Stimulated activated CD4-positive, alpha-beta T cell treated with anti-CD3 and anti-CD28 coated beads, Interleukin-12 subunit alpha, Interleukin-12 subunit beta, amount 100 ng/mL, for 24 hours (primary cell): ENCODE measurements around the gene VCX3B.
"Not testable (repeated sequence)": the region's sequence is repeated elsewhere in the genome, so short reads cannot be mapped to it uniquely, and the experiment has no call there.

Source experiments
- DNase-seq, 2 experiments: peaks; one replicate each; pipeline ENCODE4 v3.0.0-alpha.2; 2020; ENCODE audit warnings: low read depth in 2 of 2

VCX3B gene

DNA sequence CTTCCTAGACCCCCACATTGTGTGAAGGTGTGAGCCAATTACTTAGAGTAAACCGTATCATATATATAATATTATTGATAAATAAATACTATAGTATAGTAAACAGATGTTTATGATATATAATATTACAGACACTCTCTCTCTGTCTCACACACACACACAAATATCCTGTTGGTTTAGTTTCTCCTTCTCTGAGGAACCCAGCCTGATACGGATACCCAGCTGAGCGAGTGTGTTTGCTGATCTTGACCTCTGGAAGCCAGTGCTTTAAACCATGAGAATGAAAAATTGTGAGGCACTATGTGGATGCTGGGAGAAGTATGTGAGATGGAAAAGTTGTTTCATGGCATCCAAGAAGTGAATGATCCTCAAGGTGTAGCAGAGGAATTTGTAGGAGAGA, at the start of gene VCX3B:
Gene VCX3B (plus strand): TSS at position 301 of the 400 bp plus-strand sequence. CDS start 621 bp downstream, outside the sequence.
- not testable (repeated sequence) for DNase-seq

DNA sequence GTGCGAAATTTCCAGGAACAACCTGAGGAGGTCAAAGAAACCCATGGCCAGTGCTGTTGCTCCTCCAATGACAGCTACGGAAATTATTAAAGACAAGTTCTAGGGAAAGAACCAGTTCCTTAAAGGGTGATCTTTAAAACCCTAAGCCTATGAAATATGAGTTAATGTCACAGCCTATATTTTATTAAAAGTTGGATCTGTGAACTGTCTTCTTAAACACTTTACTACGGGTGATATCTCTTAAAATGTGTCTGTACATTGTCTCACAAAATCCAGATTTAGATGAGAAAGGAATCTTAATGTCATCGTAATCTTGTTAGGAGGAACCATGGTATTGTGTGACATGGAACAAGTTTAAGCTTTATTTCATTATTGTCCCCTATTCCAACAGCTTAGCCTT, 46.3 kb upstream of the VCX3B start:
- no peak for DNase-seq

DNA sequence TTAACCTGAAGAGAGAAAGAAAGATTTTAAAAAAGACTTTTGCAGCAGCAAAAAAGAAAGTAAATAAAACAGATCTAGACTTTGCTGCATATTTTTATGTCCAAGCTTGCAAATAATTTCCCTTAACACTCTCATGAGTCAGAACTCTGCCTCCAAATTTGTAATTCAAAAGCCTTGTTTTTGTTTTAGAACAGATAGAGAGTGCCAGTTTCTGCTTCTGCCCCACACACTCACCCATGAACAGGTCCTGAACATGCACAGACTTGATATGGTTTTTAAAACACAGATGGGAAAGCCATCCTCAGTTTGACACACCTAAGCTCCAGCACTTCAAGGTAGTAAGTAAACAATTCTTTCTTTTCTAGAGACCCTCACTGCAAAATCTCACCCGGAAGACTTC, 39.7 kb upstream of the VCX3B start:
- DNase-seq = no peak

DNA sequence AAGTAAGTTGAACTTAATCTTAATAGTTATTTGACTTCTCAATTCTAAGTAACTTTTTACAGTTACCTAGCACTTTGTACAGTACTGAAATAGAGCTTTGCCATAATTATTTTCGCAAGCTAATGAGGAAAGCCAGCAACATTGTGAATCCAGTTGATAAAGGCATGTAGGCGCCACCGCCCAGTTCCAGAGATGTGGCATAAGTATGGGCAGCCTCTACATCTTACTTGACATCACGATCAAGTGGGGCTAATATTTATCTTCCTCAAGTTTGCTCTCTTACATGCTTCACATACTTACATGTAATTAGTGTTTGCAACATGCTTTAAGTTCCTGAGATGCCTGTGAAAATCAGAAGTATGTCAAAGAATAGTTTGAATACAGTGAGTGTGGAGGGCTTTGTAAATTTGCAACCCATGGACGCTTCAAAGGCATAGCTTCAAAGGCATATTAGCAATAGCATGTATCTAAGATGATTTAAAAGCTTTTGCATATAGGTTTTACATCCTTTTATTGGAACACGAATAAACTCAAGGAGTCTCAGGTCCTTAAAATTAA, 34.9 kb upstream of the VCX3B start:
- DNase-seq = no peak

DNA sequence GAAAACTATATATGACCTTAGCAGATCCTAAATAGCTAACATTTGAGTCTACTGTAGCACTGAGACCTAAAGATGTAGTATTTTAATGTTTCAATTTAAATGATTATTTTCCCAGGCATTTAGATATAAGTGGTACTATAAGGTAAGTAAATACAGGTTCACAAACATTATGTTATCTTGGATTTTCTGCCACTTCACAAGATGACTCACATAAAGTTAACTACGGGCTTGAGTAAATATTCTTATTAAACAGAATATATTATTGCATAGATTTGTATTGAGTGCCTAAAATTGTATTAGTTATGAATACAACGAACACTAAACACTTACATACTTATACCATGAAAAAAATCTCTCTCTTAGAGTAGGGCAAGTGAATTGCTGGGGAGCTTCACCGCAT, 34.2 kb upstream of the VCX3B start:
- DNase-seq = no peak

DNA sequence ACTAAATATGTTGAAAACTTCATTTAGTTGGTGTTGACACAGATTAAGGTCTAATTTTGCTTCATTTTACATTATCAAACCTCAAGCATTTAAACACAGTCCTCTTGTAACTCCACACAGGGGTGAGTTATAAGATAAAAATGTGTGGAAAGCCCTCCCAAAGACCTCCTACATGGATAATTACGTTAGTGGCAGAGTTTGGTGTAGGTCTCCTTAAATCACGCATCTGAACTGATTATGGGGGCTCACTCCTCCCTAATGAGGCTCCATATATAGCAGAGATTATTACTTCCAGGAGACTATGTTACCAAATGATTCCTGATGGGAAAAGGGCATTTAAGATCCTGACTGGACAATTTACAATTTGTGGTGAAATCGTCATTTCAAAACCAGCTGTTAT, 32.2 kb upstream of the VCX3B start:
- DNase-seq = no peak

DNA sequence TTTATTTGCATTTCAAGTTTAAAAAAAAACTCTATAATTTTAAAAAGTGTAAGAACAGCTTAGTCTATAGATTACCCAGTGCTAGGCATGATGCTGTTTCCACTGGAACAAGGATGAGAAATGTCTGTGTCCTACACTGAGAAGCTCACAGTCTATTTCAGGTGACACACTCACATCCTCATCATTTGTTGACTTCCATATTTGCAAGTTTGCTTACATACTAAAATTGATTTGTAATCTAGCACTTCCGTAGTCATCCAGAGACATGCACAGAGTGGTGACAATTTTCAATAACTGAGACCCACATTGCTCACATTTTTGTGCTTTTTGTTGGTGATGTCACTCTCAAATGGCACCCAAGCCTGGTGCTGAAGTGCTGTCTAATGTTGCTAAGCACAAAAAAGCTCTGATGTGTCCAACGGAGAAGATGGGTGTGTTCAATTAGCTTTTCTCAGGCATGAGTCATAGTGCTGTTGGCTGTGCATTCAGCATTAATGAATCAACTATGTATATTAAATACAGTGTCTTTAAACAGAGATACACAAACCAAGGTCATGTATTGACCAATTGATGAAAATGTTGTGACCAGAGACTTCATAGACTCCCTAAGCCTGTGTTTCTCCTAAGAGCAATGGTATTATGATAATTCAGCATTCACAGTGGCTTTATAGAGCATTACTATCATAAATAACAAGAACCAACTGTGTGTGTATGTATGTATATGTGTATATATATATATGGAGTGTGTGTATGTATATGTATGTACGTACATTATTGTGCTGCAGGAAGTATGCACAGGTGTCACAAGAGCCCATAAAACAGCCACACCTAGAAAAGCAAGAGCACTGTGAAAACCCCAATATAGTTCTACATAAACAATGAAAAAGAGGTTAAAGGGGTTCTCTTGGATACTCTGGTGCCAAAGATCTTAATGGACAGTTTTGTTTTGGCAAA, 31.2 kb upstream of the VCX3B start:
- no peak for DNase-seq

DNA sequence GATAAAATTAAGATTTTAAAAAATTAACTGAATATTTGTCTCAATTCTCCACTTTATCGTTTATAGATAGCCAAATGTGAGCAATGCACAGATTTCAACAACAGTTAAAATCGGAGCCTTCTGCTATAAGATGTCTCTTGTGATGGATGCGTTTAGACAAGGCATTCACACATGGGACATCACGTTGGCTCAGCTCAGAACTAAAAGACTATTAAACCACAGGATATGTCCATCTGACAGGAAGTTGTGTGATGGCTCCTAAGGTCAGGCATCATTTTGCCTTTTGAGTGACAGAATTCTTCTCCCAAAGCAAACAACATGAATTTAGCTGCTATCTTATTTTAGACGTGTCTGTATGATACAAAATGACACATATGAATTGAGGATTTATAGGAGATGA, 17.3 kb upstream of the VCX3B start:
- no peak for DNase-seq

DNA sequence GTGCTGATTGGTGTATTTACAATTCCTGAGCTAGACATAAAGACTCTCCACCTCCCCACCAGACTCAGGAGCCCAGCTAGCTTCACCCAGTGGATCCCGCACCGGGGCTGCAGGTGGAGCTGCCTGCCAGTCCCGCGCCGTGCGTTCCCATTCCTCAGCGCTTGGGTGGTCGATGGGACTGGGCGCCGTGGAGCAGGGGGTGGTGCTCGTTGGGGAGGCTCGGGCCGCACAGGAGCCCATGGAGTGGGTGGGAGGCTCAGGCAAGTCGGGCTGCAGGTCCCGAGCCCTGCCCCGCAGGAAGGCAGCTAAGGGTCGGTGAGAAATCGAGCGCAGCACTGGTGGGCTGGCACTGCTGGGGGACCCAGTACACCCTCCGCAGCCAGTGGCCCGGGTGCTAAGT, 12.3 kb upstream of the VCX3B start:
- DNase-seq = not testable (repeated sequence)

DNA sequence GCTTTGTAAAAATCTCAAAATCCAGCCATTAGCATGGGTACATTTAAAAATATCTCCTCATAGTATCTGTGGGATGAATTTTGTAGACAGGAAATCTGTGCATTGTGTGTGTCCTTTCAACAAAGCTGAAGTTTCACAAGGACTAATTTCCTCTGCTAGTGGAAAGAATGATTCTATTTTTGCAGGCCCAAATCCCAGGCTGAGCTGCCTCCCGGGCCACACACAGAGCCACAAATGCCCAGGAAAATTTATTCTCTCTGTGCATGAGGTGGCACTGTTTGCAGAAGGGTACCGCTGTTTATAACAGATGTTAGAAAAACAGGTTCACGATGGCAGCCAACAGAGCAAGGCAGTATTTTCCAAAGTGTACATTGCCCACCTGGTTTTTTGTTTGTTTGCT, 11.0 kb upstream of the VCX3B start:
- no peak for DNase-seq

DNA sequence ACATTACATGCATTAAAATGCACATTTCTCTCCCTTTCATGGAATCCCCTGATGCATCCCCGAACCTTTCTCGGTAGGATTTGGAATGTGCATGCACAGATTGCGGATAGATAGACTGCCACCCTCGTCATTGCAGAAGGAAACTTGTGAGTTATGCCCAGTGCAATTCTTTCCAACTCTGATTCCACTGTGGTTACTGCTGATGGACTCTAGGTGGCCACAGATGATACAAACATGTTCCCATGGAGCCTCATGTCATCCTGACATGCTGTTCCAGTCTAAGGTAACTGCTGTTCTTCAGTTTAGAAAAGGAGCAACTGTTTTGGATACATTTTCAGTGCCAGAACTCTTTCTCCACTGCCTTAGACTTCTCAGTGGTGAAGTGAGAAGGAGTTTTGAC, 9.1 kb upstream of the VCX3B start:
- no peak for DNase-seq

DNA sequence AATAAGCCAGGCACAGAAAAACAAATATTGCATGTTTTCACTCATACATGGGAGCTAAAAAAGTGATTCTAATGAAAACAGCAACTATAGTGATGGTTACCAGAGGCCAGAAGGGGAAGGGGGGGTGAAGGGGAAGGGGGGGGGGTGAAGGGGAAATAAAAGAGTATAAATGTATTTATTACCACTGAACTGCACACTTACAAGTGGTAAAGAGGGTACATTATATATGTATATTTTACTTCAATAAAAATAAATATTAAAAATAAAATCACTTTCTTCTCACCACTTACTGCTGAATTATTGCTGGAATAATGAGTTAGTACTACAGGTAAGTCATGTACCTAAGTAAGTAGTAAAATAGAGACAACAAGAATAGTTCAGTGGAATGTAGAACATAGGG, 2.1 kb upstream of the VCX3B start:
- DNase-seq = no peak

DNA sequence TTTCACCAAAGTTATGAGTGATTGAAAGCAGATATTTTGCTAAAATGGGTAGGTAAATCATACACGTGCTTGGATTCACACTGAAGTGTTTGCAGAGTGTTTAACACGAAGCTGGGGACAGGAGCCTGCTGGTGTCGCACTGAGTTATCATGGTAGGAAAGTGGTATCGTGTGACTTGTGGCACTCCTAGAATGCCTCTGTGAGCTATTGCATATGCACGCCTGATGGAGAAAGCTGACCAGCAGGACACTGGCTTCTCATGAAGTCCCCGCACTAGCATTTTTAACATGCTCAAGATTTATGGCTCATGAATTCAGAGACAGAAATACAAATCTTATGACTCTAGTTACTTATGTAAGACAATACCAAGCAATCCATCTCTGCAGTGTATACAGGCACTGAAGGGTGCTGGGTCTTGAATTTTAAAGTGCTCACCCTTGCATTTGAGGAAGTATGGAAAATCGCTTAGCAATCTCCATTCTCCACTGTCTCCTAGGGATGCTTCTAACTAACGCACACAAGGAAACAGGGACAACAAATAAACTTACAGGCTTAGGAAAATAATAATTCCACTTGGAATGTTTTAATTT, 19.8 kb downstream of the VCX3B start:
- no peak for DNase-seq

DNA sequence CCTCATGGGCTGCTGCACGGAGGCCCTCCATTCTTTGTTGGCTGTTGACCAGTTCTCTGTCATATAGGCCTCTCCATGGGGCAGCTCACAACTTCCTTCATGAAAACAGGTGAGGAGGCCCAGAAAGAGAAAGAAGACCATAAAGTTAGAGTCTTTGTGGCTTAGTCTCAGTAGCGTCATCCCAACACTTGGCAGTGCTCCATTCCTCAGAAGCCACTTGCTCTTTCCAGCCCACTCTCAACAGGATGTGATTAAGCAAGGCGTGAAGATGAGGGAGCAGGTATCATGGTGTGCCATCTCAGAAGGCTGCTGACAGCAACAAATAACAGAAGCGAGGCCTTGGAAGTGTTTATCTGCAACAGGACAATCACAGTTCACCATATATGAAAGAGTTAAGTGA, 30.4 kb downstream of the VCX3B start:
- not testable (repeated sequence) for DNase-seq

DNA sequence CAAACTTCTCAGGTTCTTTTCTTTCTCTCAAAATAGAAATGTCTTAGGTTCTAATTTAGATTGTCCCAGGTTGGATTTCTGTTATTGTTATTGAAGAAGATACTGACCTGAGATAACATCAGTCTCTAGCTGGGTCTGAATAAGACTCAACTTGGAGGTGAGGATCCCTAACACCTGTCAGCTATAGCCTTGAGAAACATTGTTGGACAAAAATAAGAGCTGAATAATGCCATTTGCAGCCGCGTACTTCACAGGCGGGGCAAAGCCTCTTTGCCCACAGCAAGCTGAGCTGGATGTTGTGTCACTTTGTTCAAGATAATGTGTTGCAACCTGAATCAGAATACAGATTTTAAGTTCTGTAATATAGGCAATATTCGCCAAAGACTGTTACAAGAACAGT, 35.6 kb downstream of the VCX3B start:
- DNase-seq = no peak

DNA sequence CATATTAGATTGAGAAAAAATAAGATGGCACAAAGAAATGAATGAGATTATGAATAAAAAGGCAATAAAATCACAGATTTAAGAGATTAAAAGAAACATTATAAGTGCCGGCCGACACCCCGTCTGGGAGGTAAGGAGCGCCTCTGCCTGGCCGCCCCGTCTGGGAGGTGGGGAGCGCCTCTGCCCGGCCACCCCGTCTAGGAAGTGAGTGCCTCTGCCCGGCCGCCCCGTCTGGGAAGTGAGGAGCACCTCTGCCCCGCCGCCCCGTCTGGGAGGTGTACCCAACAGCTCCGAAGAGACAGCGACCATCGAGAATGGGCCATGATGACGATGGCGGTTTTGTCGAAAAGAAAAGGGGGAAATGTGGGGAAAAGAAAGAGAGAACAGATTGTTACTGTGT, 37.5 kb downstream of the VCX3B start:
- not testable (repeated sequence) for DNase-seq

DNA sequence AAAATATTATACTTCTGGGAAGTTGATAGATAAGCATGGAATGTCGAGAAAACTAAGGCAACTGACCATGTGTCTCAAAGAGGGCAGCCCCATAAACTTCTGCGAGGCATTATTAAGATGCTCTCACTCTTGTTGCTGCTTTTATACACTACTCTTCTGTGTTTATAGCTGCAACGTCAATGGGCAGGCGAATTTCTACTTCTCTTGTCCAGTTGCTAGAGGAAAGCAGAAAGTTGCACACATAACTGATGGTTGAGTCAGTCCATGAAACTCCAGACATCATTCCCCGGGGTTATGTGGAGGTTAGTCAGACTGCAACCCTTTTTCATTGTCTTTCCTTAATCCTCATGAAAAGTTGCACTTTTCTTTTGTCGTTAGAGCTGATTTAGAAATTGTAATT, 39.8 kb downstream of the VCX3B start:
- DNase-seq = no peak
